Stomach (tissue), 4 donors: ENCODE measurements around the gene A2M.

ENCODE experiments used
- POLR2AphosphoS5 ChIP-seq, 3 donors: sonication (generic); formaldehyde crosslinking; IDR thresholded peaks; one replicate each; pipeline ENCODE4 v1.6.1; 2016; ENCODE audit warnings: antibody characterized with exemption in 3 of 3
- TF ChIP-seq, protein P1 (sequence below), 7 experiments: fragments of 450-650 bp in 4 of 7; fragments of 200-600 bp in 3 of 7; sonication (generic) in 3 of 7; IDR thresholded peaks; one replicate each; pipeline ENCODE4 v1.5.1; 2016 to 2019; ENCODE audit warnings: antibody characterized with exemption in 7 of 7, control low read depth in 2 of 7, mild to moderate bottlenecking in 1 of 7

DNA sequence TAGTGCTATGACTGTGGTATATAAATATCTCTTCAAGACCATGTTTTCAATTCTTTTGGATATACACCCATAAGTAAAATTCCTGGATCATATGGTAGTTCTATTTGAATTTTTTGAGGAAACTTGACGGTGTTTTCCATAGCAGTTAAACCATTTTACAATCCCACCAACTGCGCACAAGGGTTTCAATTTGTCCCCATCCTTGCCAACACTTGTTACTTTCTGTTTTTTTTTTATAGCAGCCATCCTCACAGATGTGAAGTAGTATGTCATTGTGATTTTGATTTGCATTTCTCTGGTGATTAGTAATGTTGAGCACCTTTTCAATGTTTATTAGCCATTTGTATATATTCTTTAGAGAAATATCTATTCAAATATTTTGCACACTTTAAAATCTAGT lies 14.5 kb upstream of the A2M start:
- TF ChIP-seq, protein P1, sequence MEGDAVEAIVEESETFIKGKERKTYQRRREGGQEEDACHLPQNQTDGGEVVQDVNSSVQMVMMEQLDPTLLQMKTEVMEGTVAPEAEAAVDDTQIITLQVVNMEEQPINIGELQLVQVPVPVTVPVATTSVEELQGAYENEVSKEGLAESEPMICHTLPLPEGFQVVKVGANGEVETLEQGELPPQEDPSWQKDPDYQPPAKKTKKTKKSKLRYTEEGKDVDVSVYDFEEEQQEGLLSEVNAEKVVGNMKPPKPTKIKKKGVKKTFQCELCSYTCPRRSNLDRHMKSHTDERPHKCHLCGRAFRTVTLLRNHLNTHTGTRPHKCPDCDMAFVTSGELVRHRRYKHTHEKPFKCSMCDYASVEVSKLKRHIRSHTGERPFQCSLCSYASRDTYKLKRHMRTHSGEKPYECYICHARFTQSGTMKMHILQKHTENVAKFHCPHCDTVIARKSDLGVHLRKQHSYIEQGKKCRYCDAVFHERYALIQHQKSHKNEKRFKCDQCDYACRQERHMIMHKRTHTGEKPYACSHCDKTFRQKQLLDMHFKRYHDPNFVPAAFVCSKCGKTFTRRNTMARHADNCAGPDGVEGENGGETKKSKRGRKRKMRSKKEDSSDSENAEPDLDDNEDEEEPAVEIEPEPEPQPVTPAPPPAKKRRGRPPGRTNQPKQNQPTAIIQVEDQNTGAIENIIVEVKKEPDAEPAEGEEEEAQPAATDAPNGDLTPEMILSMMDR (IDR thresholded peaks at IDR 0.05) = no peak
- TF ChIP-seq POLR2AphosphoS5 (IDR thresholded peaks at IDR 0.05) = no peak
